GM19438 (cell line): ENCODE data around the gene PHAF1.

Experiments used
- ATAC-seq: cut with Tn5 transposase; IDR thresholded peaks from one replicate; pipeline ENCODE4 v1.9.1; 2021; ENCODE audit warnings: low read depth; ENCODE audit not compliant: unreplicated experiment

PHAF1 gene

GRCh38 chr16:67191995-67192681, 82.4 kb downstream of the PHAF1 start, which contains the start of gene E2F4:
Gene E2F4, plus strand, starts transcription at chr16:67192155. Its CDS starts 73 bp downstream, at chr16:67192228.
- ATAC-seq: peak; percentile 84

- ATAC-seq: no peak
These were observed 83.1 kb downstream of the PHAF1 start for GRCh38 chr16:67192781-67193361.

GRCh38 chr16:67193536-67193935, 83.8 kb downstream of the PHAF1 start:
- ATAC-seq: no peak

- ATAC-seq: no peak
These were observed 84.5 kb downstream of the PHAF1 start for GRCh38 chr16:67194260-67194659.

- ATAC-seq: no peak
These were observed 85.9 kb downstream of the PHAF1 start for GRCh38 chr16:67195676-67196075.

- ATAC-seq: no peak
These were observed 87.1 kb downstream of the PHAF1 start for GRCh38 chr16:67196881-67197280.

GRCh38 chr16:67197704-67198103, 88.0 kb downstream of the PHAF1 start:
- ATAC-seq: no peak
